HUES48 (cell line): ENCODE data around the gene ZNF496.
"Not testable (repeated sequence)": the region's sequence is repeated elsewhere in the genome, so short reads cannot be mapped to it uniquely, and the experiment has no call there.

Source experiments
- H3K27ac ChIP-seq: one replicate; pipeline ENCODE4 v1.7.0; 2013; ENCODE audit warnings: low read depth, low read length, inconsistent platforms
- H3K27me3 ChIP-seq: 2 replicates; pipeline ENCODE4 v1.6.1; 2013; ENCODE audit warnings: mild to moderate bottlenecking, low read length; ENCODE audit not compliant: control insufficient read depth, insufficient read depth
- H3K36me3 ChIP-seq: 2 replicates; pipeline ENCODE4 v1.6.1; 2013; ENCODE audit warnings: low read length; ENCODE audit not compliant: control insufficient read depth, insufficient read depth
- H3K4me1 ChIP-seq: 2 replicates; pipeline ENCODE4 v1.6.1; 2013; ENCODE audit warnings: mild to moderate bottlenecking, low read length; ENCODE audit not compliant: control insufficient read depth, insufficient read depth
- H3K4me3 ChIP-seq: 2 replicates; pipeline ENCODE4 v1.5.1; 2013; ENCODE audit warnings: mild to moderate bottlenecking, low read depth, low read length
- H3K9ac ChIP-seq: 2 replicates; pipeline ENCODE4 v1.6.1; 2013; ENCODE audit warnings: mild to moderate bottlenecking, low read depth, low read length, moderate library complexity
- H3K9me3 ChIP-seq: 2 replicates; pipeline ENCODE4 v1.6.1; 2013; ENCODE audit warnings: low read length; ENCODE audit not compliant: control insufficient read depth, insufficient read depth

ZNF496 gene

DNA sequence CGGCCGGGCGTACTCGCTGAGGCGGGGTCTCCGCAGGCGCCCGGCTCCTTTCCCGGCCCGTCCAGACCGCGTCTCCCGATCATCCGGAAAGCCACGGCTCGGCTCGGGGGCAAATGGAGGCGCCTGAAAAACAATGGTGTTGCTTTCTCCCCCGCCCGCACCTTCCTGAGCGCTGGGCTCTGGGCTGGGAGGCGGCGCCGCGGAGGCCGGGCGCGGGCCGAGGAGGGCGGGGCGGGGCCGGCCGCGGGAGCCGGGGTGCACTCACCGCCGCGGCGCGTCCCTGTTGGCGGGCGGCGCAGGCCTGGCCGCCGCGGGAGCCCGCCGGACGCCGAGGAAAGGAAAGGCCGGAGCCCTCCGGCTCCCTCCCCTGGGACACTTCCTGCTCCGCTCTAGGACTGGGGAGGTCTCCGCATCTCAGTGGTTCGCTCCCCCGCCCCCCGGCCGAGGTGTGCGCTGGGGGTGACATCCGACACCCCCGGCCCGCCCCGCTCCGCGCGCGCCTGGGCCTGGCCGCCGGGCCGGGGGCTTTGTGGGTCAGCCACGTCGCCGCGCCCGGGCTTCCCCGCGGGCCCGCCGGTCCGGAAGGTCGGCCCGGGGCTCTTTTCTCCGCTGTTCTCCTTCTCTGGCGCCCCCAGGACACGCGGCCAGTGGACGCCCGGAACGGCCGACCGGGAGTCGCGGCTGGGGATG is at the start of gene ZNF496:
Gene ZNF496 (minus strand): TSS at position 343 of the 690 bp plus-strand sequence. CDS start 2,289 bp downstream, outside the sequence.
- H3K9me3 ChIP-seq: no peaks in the 10 kb centered on the region
- peaks cover 45% of the 10 kb centered on the region for H3K36me3 ChIP-seq
- peak within 1 kb of the TSS; percentile 88 for H3K27ac ChIP-seq
- peak within 1 kb of the TSS; percentile 97 for H3K4me3 ChIP-seq
- peaks cover 41% of the 10 kb centered on the region for H3K4me1 ChIP-seq
- H3K9ac ChIP-seq: peak within 1 kb of the TSS; percentile 88
- no peaks in the 10 kb centered on the region for H3K27me3 ChIP-seq

DNA sequence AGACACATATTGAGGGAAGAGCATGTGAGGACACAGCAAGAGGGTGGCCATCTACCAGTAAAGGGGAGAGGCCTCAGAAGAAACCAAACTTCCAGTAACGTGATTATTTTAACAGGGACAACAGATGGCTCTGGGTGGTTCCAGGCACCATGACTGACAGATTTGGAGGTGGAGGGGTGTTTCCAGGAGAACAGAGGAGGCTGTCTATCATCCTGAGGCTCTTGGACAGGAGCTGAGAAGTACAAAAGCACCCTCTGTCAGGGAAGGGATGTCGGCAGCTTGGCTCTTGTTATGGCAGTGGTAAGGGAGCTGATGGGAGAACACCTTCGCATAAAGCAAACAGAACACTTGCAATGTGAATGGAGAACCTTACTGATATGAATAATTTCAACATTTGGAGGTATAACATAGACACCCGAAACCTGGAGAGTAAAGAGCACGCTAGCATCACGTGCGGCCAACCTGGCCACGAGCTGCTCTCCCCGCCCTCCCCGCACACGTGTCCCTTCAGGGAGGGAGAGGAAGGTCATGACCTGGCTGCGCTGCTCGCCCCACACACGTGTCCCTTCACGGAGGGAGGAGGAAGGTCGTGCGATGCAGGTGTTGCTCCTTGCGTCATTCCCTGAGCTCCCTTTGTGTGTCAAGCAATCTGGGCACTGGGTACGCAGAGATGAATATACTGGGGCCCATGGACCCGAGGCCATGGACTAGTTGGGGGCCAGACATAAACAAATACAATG is 46.8 kb upstream of the ZNF496 start:
- H3K9ac ChIP-seq: no peak overlapping the region
- no peaks in the 10 kb centered on the region for H3K36me3 ChIP-seq
- H3K4me1 ChIP-seq: peaks cover 44% of the 10 kb centered on the region
- H3K27ac ChIP-seq: peak overlapping the region; percentile 95
- peaks cover 7% of the 10 kb centered on the region; the same call in 1 of the 2 replicates for H3K9me3 ChIP-seq
- no peaks in the 10 kb centered on the region for H3K27me3 ChIP-seq
- no peak overlapping the region for H3K4me3 ChIP-seq

DNA sequence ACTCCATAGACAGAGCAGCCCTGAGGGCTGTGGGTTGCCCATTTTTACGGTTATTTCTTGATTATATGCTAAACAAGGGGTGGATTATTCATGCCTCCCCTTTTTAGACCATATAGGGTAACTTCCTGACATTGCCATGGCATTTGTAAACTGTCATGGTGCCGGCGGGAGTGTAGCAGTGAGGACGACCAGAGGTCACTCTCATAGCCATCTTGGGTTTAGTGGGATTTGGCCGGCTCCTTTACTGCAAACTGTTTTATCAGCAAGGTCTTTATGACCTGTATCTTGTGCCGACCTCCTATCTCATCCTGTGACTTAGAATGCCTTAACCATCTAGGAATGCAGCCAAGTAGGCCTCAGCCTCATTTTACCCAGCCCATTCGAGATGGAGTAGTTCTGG is 46.0 kb upstream of the ZNF496 start:
- H3K36me3 ChIP-seq, H3K9me3 ChIP-seq, H3K4me3 ChIP-seq, H3K27me3 ChIP-seq: not testable (repeated sequence)
- H3K4me1 ChIP-seq: peaks cover 44% of the 10 kb centered on the region
- H3K9ac ChIP-seq: peak overlapping the region; percentile 63; the same call in 1 of the 2 replicates
- H3K27ac ChIP-seq: peak overlapping the region; percentile 95

DNA sequence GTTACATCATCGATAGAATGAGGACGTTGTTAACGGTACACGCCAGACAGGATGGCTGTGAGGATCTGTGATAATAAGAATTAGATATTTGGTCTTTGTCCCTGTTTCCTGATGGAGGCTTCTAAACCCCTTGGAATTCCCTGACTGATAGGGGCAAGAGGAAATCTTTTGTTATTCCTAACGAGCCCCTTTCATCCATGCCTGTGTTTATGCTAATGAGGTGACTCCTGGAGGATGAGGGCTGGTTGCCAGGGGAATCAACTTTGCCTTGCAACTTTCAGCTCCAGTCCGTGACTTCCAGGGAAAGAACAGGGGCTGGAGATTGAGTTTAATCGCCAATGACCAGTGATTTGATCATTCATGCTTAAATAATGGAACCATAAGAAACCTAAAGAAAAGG is 45.0 kb upstream of the ZNF496 start:
- no peaks in the 10 kb centered on the region for H3K36me3 ChIP-seq
- no peaks in the 10 kb centered on the region for H3K27me3 ChIP-seq
- peaks cover 44% of the 10 kb centered on the region for H3K4me1 ChIP-seq
- H3K27ac ChIP-seq: peak overlapping the region; percentile 95
- H3K4me3 ChIP-seq: peak overlapping the region; percentile 63
- H3K9me3 ChIP-seq: peaks cover 7% of the 10 kb centered on the region; the same call in 1 of the 2 replicates
- peak overlapping the region; percentile 63 for H3K9ac ChIP-seq

DNA sequence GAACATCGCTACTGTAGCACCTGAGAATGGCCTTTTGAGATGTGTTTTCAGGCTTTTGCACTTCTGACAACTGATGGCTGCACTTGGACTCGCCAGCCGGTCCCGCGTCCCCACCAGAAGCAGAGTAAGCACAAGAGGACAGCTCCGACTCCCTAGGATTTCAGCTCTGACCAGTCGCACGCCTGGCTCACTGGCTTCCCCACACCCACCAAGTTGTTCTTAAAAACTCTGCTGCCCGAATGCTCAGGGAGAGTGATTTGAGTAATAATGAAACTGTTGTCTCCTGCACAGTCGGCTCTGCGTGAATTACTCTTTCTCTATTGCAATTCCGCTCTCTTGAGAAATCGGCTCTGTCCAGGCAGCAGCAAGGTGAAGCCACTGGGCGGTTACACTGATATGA is 44.1 kb upstream of the ZNF496 start:
- Histone ChIP-seq H3K4me1 (peaks cover 52% of the 10 kb centered on the region), H3K4me3 (peak overlapping the region; percentile 63), H3K36me3 (no peaks in the 10 kb centered on the region), H3K27ac (peak overlapping the region; percentile 95), H3K9ac (peak overlapping the region; percentile 27; the same call in 1 of the 2 replicates), H3K9me3 (peaks cover 7% of the 10 kb centered on the region; the same call in 1 of the 2 replicates), H3K27me3 (no peaks in the 10 kb centered on the region)

DNA sequence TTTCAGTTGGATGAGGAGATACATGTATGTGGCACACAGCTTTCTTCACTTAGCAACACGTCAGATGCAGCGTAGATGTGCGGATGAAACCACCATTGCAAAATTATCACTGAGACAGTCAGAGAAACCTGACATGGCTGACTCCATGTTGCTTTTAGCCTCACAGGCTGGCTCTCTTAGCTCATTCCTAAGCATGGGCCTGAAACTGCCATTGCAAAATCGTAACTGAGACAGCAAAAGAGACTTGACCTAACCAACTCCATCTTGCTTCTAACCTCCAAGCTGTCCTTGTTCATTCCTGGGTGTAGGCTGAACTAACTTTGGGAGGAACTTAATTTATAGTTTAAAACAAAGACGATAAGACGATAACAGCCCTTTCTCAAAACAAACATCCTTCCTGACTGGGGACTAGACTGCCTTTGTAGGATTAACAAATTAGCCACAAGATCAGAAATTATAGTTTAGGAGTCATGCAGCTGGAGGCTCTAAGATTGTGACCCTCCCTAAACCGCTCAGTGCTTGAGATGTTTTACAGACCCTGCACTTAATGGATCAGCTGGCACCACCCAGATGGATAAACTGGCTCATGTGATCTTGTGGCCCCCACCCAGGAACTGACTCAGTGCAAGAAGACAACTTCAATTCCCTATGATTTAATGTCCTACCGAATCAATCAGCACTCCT is 43.1 kb upstream of the ZNF496 start:
- peaks cover 56% of the 10 kb centered on the region for H3K4me1 ChIP-seq
- not testable (repeated sequence) for H3K36me3 ChIP-seq, H3K9ac ChIP-seq, H3K9me3 ChIP-seq, H3K27me3 ChIP-seq
- peak overlapping the region; percentile 63; the same call in 1 of the 2 replicates for H3K4me3 ChIP-seq
- peak overlapping the region; percentile 95 for H3K27ac ChIP-seq

DNA sequence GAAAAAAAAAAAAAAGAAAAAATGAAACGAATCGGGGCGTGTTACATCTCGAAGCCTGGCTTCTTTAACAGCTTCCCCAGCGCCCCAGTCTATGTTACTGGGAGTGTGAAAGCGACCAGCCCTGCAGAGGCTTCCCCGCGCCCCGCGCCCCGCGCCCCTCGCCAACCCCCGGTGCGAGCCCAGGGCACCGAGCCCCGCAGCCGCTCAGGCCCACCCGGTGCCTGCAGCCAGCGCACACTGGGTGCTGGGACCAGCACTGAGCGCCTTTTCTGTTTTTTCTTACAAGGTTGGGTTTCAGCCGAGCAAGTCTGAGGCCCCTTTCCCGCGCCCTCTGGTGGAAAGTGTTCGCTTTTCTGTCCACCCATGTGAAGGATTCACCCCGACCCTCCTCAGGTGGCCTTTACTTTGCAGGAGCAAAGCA is 42.1 kb upstream of the ZNF496 start:
- no peaks in the 10 kb centered on the region for H3K27me3 ChIP-seq
- H3K9ac ChIP-seq: no peak overlapping the region
- peaks cover 64% of the 10 kb centered on the region for H3K4me1 ChIP-seq
- no peaks in the 10 kb centered on the region for H3K36me3 ChIP-seq
- no peaks in the 10 kb centered on the region for H3K9me3 ChIP-seq
- H3K4me3 ChIP-seq: no peak overlapping the region
- no peak overlapping the region for H3K27ac ChIP-seq

DNA sequence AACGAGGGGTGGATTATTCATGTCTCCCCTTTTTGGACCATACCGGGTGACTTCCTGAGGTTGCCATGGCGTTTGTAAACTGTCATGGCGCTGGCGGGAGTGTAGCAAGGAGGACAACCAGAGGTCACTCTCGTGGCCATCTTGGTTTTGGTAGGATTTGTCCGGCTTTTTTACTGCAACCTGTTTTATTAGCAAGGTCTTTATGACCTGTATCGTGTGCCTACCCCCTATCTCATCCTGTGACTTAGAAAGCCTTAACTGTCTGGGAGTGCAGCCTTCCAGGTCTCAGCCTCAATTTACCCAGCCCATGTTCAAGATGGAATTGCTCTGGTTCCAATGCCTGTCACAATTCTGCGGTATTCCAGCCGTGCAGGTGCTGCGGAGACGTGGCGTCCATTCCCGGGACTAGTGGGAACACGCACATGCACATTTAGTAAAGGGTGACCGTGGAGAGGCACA is 40.2 kb upstream of the ZNF496 start:
- Histone ChIP-seq H3K9ac (no peak overlapping the region), H3K27ac (no peak overlapping the region), H3K9me3 (no peaks in the 10 kb centered on the region), H3K27me3 (no peaks in the 10 kb centered on the region), H3K4me1 (peaks cover 49% of the 10 kb centered on the region), H3K36me3 (no peaks in the 10 kb centered on the region), H3K4me3 (no peak overlapping the region)

DNA sequence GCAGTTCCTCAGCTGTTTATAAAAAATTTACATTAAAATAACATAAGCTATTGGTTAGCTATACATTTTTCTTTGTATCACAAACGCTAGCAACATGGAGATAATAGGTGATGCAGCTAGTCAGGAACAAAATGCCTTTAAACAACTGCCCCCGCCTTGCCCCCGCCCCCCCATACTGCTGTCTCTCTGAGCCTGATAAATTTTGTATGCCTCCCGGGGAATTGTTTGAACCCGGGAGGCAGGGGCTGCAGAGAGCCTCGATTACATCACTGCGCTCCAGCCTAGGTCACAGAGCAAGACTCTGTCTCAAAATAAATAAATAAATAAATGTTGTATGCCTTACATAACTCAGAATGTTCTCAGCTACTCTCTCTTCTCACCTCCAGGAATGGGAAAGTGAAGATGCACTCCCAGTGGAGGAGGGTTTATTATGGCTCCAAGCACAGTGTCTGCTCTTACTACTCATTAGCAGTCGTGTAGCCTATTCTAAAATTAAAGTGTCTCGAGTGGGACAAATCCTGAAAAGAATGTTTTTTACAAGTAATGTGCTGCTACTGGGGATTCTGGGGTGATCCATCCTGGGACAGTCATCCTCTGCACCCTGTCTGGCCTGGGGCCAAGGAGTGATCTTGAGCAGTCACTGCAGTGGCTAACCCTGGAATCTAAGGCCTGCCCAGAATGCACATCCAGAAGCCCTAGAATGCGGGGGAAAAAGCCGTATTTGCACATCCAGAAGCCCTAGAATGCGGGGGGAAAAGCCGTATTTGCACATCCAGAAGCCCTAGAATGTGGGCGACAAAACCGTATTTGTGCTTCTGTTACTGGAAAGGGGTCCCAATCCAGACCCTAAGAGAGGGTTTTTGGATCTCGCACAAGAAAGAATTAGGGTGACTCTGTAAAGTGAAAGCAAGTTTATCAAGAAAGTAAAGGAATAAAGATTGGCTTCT is 39.4 kb upstream of the ZNF496 start:
- Histone ChIP-seq H3K27ac (no peak overlapping the region), H3K9me3 (peaks cover 2% of the 10 kb centered on the region; the same call in 1 of the 2 replicates), H3K36me3 (no peaks in the 10 kb centered on the region), H3K4me3 (no peak overlapping the region), H3K4me1 (peaks cover 44% of the 10 kb centered on the region), H3K9ac (no peak overlapping the region), H3K27me3 (no peaks in the 10 kb centered on the region)

DNA sequence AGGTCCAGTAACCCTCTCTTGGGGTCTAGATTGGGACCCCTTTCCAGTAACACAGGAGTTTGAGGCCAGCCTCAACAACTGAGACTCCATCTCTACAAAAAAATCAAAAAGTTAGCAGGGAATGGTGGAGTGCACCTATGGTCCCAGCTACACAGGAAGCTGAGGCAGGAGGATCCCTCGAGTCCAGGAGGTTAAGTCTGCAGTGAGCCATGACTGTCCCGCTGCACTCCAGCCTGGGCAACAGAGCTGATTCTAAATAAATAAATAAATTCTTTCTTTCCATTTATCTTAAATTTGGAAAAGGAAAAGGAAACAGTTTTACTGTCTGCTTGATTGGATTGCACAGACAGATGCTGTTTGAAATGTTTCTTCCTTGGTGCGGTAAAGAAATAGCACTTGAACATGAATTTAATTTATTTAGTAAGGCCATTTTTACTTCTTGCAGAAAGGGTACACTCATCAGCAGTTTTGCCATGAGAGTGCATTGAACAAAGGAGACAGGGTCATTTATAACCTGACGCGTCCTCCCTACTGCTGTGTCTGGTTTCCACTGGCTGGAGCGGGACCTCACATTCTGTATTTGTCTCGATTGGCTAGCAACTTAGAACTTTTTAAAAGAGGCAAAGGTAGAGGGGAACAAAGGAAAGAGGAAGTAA is 37.0 kb upstream of the ZNF496 start:
- Histone ChIP-seq H3K36me3 (no peaks in the 10 kb centered on the region), H3K9ac (no peak overlapping the region), H3K27ac (no peak overlapping the region), H3K27me3 (no peaks in the 10 kb centered on the region), H3K9me3 (peaks cover 15% of the 10 kb centered on the region; the same call in 1 of the 2 replicates), H3K4me3 (no peak overlapping the region), H3K4me1 (peaks cover 22% of the 10 kb centered on the region)
